ENCODE measurements around the gene ZSCAN4. TPM values are rescaled to one million over a fixed set of nuclear protein-coding genes. Genes with fewer than 3 reads are reported as not detected.

Gene ZSCAN4
- total and polyA plus RNA-seq, 9 of the 15 experiments (the other 6 are each of a cell fraction or from before 2014, with no cell fraction given): not detected

DNA sequence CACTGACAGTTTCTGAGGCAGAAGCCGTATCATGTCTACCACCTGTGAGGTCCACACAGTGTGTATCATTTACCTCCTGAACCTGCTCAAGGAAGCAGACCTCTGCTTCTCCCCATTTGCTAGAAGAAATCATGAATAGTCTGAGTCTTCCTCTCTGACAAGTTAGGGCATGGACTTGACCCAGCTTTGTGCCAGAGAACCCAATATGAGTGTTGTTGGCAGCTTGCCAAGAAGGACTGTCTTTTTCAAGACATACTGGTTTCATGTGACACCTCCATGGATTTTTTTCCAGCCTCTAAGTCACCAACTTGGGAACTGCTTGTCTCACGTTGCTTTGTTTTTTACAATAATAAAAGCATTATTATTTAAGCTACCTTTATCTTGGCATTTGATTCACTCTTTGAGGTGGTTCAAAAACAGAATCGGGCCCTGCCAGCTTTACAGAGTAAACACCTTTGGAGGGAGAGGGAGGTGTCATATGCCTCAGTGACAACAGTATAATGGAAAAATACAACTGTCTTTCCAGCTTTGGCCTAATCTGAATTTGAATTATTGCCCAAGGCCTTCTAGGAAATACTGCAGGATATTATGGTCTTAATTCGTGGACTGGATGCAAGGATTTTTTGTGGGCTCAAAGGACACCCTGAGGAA is 26.2 kb upstream of the ZSCAN4 start:
- in situ Hi-C loops (cut with MboI): no loop called here
- BruUV-seq (replicated peaks): no TSS peak
- peak; percentile 98 for TF ChIP-seq NFIX (CRISPR knock-in tag; IDR thresholded peaks at IDR 0.05; ENCODE audit: low read depth)
- no peak for TF ChIP-seq EP300 (IDR thresholded peaks at IDR 0.05; ENCODE audit: low read length)
- TF ChIP-seq ZNF224 (CRISPR knock-in tag; IDR thresholded peaks at IDR 0.05): no peak
- TF ChIP-seq RAD21 (CRISPR knock-in tag; conservative IDR thresholded peaks at IDR 0.05 in 1 of 2, IDR thresholded peaks at IDR 0.05 in 1 of 2): peak in 1 of 2 experiments; percentile 12; a peak in 1 of 4 replicates
- peak; percentile 99 for TF ChIP-seq NFIC (IDR thresholded peaks at IDR 0.05)
- TF ChIP-seq SREBF1 (IDR thresholded peaks at IDR 0.05; ENCODE audit: borderline replicate concordance, low read depth, low read length): no peak
- Histone ChIP-seq H3K9me1 (ENCODE audit: control insufficient read depth, insufficient read depth, low read length) (no peaks in the 10 kb centered on the region), H3K27ac (ENCODE audit: extremely low read depth, low read depth, low read length) (no peak overlapping the region), H2AFZ (ENCODE audit: low read depth, low read length) (no peak overlapping the region), H3K79me2 (ENCODE audit: control insufficient read depth, insufficient read depth, low read length) (no peaks in the 10 kb centered on the region), H3K4me2 (ENCODE audit: insufficient read depth, low read length) (no peak overlapping the region), H3K36me3 (ENCODE audit: control insufficient read depth, insufficient read depth, low read length) (peaks cover 27% of the 10 kb centered on the region), H3K9ac (ENCODE audit: insufficient read depth in 1 of 2, low read depth in 2 of 2, low read length in 2 of 2) (no peak overlapping the region), H3K4me3 (no peak overlapping the region), H3K9me3 (replicated peaks; ENCODE audit: control insufficient read depth, insufficient read depth, low read depth, low read length) (peaks cover 25% of the 10 kb centered on the region), H4K20me1 (replicated peaks; ENCODE audit: control insufficient read depth, insufficient read depth, low read length) (no peaks in the 10 kb centered on the region), H3K27me3 (ENCODE audit: control insufficient read depth in 2 of 2, insufficient read depth in 2 of 2, low read length in 2 of 2) (no peaks in the 10 kb centered on the region), H3K4me1 (replicated peaks in 1 of 2; ENCODE audit: control insufficient read depth in 2 of 2, insufficient read depth in 2 of 2, low read length in 2 of 2) (no peaks in the 10 kb centered on the region)
- ChIA-PET POLR2A (no interaction called here), CTCF (ENCODE audit: low intra/inter-chr PET ratio) (interaction anchor here (0.5 kb wide), 1 partner anchor 90 kb away, joined by 3 read pairs; no protein-coding TSS in a partner anchor)
- intact Hi-C loops (cut with micrococcal nuclease): no loop called here
- 46% methylated on average over 4 of the region's 4 CpGs for WGBS (ENCODE audit: insufficient coverage, low coverage, missing lambda C conversion rate)
- ATAC-seq (no peak), DNase-seq (ENCODE audit: extremely low read depth in 1 of 4, low spot score in 3 of 4) (no peak), FAIRE-seq (no peak)

DNA sequence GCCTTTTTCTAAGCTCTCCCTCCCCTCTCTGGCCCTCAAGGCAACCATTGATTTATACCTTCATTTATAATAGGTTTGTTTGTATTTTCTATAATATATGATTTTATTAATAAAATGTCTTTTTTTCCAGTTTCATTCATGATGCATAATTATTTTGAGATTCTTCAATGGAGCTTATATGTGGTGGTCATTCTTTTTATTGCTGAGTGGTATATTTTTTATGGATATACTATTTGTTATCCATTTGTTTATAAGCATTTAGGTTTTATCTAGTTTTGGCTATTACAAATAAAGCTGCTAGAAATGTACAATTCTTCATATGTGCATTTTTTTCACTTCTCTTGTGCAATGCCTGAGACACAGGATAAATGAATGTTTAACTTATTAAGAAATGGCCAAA is 25.0 kb upstream of the ZSCAN4 start:
- intact Hi-C loops (cut with micrococcal nuclease) (no loop called here), in situ Hi-C loops (cut with MboI) (no loop called here)
- Histone ChIP-seq H3K4me2 (ENCODE audit: insufficient read depth, low read length) (no peak overlapping the region), H3K4me1 (replicated peaks in 1 of 2; ENCODE audit: control insufficient read depth in 2 of 2, insufficient read depth in 2 of 2, low read length in 2 of 2) (no peaks in the 10 kb centered on the region; a peak in 1 of 5 replicates), H3K9ac (ENCODE audit: insufficient read depth in 1 of 2, low read depth in 2 of 2, low read length in 2 of 2) (no peak overlapping the region), H3K27me3 (ENCODE audit: control insufficient read depth in 2 of 2, insufficient read depth in 2 of 2, low read length in 2 of 2) (no peaks in the 10 kb centered on the region), H4K20me1 (replicated peaks; ENCODE audit: control insufficient read depth, insufficient read depth, low read length) (no peaks in the 10 kb centered on the region), H3K9me3 (replicated peaks; ENCODE audit: control insufficient read depth, insufficient read depth, low read depth, low read length) (peaks cover 22% of the 10 kb centered on the region), H3K79me2 (ENCODE audit: control insufficient read depth, insufficient read depth, low read length) (no peaks in the 10 kb centered on the region), H3K9me1 (ENCODE audit: control insufficient read depth, insufficient read depth, low read length) (no peaks in the 10 kb centered on the region), H2AFZ (ENCODE audit: low read depth, low read length) (no peak overlapping the region), H3K36me3 (ENCODE audit: control insufficient read depth, insufficient read depth, low read length) (peaks cover 27% of the 10 kb centered on the region), H3K4me3 (no peak overlapping the region), H3K27ac (ENCODE audit: extremely low read depth, low read depth, low read length) (no peak overlapping the region)
- peak; percentile 69; the same call in 1 of the 2 replicates for TF ChIP-seq ZNF316 (IDR thresholded peaks at IDR 0.05)
- no peak for TF ChIP-seq CEBPB (tag; IDR thresholded peaks at IDR 0.05)
- peak; percentile 39 for TF ChIP-seq C11orf30 (IDR thresholded peaks at IDR 0.05; ENCODE audit: low read depth)
- no peak for TF ChIP-seq ZNF639 (CRISPR knock-in tag; conservative IDR thresholded peaks at IDR 0.05 in 1 of 2, IDR thresholded peaks at IDR 0.05 in 1 of 2)
- ChIA-PET POLR2A (no interaction called here), CTCF (ENCODE audit: low intra/inter-chr PET ratio) (no interaction called here)
- no peak for ATAC-seq
- no peak for FAIRE-seq
- DNase-seq (ENCODE audit: extremely low read depth in 1 of 4, low spot score in 3 of 4): no peak
- BruUV-seq (replicated peaks): no TSS peak
